ENCODE results near the gene SEMA3C.

DNA sequence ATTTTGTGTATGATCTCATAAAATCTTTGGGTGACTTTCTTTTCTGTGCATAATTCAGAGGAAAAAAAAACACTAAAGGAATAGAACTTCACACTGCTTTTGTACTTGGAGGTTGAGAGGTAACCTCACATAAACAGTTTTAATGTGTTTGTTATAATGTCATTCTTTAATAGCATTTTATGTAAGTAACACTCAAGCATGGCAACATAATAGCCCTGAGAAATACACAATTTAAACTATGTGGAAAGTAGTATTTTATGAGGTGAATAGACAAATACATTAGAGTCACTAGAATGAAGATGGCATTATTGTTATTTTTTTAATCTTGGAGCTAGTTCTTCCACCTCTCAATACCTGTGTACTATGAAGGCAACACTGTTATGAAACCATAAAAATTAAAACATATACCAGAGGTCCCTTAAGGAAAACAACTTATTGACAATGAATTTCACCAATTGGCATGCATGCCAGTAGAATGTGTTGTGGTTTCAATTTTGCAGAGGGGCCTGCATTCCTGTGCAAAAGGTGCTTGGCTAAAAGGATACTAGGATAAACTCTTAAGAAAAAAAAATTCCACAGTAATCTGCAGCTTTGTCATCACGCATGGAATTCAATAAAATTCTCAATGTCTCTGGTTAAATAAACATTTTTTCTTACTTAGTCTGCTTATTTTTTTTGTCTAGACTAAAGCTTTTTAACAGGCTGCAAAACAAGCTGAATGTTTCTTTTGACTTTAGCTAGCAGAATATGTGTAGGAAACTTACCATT lies 177.9 kb downstream of the SEMA3C start:
- TF ChIP-seq POLR2AphosphoS5 (IDR thresholded peaks at IDR 0.05; ENCODE audit: low read depth, low read length) (no peak), TAF1 (IDR thresholded peaks at IDR 0.05; ENCODE audit: low read depth, low read length) (no peak), POLR2A (IDR thresholded peaks at IDR 0.05; ENCODE audit: low read depth, low read length) (no peak), SPI1 (IDR thresholded peaks at IDR 0.05; ENCODE audit: low read depth, low read length) (no peak), POU2F2 (IDR thresholded peaks at IDR 0.05; ENCODE audit: low read depth, low read length) (no peak), PAX5 (IDR thresholded peaks at IDR 0.05; ENCODE audit: insufficient read depth, low read length, severe bottlenecking) (no peak)
